ENCODE data around the gene NTHL1.

The NTHL1 gene

DNA sequence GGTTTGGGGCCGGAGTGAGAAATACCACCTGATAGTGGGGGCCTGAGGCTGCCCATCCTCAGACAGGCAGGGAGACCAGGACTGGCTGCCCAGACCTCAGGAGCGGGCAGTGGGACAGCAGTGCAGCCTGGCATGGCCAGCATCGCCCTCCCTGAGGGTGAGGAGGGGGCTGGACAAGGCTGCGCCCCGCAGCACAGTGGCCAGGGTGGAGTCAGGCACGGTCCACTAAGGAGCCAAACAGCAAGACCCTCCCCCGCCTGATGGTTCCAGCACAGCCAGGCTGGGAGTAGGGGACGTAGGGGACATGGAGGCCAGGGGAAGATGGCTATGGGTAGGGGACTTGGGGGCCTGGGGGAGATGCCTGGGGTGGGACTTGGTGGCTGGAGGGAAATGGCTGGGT lies 41.3 kb downstream of the NTHL1 start:
- TF ChIP-seq FOXP2 (optimal IDR thresholded peaks at IDR 0.05; ENCODE audit: borderline replicate concordance, extremely low read depth, extremely low read length, insufficient read depth) (no peak), POLR2AphosphoS5 (IDR thresholded peaks at IDR 0.05; ENCODE audit: low read depth, low read length) (no peak), SIN3A (IDR thresholded peaks at IDR 0.05; ENCODE audit: borderline replicate concordance, insufficient read depth, low read length) (no peak), TAF1 (IDR thresholded peaks at IDR 0.05; ENCODE audit: borderline replicate concordance, insufficient read depth, low read length) (no peak)
- TF ChIP-seq, protein P1, sequence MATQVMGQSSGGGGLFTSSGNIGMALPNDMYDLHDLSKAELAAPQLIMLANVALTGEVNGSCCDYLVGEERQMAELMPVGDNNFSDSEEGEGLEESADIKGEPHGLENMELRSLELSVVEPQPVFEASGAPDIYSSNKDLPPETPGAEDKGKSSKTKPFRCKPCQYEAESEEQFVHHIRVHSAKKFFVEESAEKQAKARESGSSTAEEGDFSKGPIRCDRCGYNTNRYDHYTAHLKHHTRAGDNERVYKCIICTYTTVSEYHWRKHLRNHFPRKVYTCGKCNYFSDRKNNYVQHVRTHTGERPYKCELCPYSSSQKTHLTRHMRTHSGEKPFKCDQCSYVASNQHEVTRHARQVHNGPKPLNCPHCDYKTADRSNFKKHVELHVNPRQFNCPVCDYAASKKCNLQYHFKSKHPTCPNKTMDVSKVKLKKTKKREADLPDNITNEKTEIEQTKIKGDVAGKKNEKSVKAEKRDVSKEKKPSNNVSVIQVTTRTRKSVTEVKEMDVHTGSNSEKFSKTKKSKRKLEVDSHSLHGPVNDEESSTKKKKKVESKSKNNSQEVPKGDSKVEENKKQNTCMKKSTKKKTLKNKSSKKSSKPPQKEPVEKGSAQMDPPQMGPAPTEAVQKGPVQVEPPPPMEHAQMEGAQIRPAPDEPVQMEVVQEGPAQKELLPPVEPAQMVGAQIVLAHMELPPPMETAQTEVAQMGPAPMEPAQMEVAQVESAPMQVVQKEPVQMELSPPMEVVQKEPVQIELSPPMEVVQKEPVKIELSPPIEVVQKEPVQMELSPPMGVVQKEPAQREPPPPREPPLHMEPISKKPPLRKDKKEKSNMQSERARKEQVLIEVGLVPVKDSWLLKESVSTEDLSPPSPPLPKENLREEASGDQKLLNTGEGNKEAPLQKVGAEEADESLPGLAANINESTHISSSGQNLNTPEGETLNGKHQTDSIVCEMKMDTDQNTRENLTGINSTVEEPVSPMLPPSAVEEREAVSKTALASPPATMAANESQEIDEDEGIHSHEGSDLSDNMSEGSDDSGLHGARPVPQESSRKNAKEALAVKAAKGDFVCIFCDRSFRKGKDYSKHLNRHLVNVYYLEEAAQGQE (IDR thresholded peaks at IDR 0.05; ENCODE audit: insufficient read depth in 1 of 2, low read depth in 2 of 2, low read length in 2 of 2) = no peak

DNA sequence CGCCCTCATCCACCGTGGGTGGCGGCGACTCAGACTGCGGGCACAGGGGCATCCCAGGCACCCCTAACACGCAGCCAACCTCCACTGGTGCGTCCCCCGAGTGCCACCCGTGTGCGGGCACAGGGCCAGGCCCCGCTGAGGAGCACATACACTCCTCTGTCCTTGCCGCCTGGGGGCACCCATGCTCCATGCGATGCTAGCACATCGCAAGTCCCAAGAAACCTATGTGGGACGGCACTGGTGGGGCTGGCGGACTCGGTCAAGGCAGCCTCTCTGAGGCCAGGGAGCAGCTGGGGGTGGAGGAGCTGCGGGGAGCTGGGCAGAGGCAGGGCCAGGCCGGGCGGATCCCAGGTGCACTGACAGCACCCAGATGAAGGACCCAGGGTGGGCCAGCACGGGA lies 42.0 kb downstream of the NTHL1 start:
- TF ChIP-seq FOXP2 (optimal IDR thresholded peaks at IDR 0.05; ENCODE audit: borderline replicate concordance, extremely low read depth, extremely low read length, insufficient read depth) = no peak
- no peak for TF ChIP-seq POLR2AphosphoS5 (IDR thresholded peaks at IDR 0.05; ENCODE audit: low read depth, low read length)
- TF ChIP-seq SIN3A (IDR thresholded peaks at IDR 0.05; ENCODE audit: borderline replicate concordance, insufficient read depth, low read length) = no peak
- TF ChIP-seq TAF1 (IDR thresholded peaks at IDR 0.05; ENCODE audit: borderline replicate concordance, insufficient read depth, low read length) = no peak
- TF ChIP-seq, protein P1 (IDR thresholded peaks at IDR 0.05; ENCODE audit: insufficient read depth in 1 of 2, low read depth in 2 of 2, low read length in 2 of 2) = no peak

DNA sequence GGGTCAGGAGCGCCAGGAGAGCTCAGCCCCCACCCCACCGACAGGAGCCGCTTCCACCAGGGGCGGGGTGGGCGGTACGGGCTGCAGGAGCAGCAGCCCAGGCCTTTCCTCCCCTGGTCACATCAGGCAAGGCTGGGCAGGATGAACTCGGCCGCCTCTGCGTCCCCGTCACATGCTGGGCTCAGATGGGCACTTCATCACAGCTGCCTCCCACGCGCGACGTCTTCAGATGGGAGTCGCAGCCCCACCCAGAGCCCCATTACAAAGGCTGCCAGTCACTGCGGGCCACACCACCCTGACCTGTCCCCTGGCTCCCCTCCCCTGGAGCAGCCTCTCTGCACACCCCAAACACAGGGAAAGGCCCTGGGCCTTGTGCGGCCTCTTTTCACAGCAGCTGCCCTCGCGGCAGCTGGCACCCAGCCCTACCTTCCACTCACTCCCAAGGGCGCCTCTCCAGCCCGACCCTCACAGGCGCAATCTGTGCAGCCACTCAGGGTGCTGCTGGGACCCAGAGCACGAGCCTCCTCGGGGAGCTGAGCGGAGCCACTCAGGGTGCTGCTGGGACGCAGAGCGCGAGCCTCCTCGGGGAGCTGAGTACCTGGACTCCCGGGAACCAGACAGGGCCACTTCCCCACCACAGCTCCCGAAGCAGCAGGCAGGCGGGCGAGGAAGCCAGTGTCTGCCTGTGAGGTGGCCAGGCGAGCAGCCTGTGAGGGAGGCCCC lies 42.7 kb downstream of the NTHL1 start:
- TF ChIP-seq FOXP2 (optimal IDR thresholded peaks at IDR 0.05; ENCODE audit: borderline replicate concordance, extremely low read depth, extremely low read length, insufficient read depth) = no peak
- TF ChIP-seq TAF1 (IDR thresholded peaks at IDR 0.05; ENCODE audit: borderline replicate concordance, insufficient read depth, low read length) = no peak
- TF ChIP-seq SIN3A (IDR thresholded peaks at IDR 0.05; ENCODE audit: borderline replicate concordance, insufficient read depth, low read length) = no peak
- TF ChIP-seq, protein P1 (IDR thresholded peaks at IDR 0.05; ENCODE audit: insufficient read depth in 1 of 2, low read depth in 2 of 2, low read length in 2 of 2) = no peak
- TF ChIP-seq POLR2AphosphoS5 (IDR thresholded peaks at IDR 0.05; ENCODE audit: low read depth, low read length) = no peak

DNA sequence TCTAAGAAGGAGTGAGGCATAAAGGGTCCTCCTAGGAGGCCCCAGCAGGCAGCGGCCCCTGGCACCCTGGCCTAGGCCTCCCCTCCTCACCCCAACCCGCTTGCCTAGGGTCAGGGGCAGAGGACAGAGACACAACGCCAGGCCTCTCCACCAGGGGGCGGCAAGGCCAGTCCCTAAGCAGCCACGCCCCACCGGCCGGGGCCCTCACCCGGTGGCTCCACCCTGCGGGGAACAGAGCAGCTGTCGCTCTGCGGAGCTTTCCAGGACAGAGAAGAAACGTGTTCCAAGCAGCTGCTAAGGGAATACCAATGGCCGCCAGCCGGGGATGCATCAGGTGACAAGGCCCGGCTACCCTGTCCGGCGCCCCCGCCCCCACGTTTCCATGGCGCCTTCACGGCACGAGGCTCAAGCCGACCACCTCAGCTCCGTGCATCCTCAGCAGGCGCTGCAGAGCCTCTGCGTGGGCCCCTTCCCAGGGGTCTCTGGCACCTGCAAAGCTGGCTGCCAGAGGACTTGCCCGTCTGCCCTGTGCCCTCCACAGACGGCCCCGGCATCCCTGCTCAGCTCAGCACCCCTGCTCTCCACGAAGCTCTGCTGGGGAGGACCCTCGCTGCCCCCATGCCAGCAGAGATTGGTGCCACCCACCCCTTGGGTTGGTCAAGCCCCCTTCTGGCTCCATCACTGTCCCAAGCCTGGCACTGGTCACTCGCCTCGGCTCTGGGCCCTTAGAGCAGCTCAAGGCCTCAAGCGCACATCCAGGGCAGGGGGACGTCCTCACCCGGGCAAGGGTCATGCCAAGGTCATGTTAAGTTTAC lies 43.6 kb downstream of the NTHL1 start:
- TF ChIP-seq TAF1 (IDR thresholded peaks at IDR 0.05; ENCODE audit: borderline replicate concordance, insufficient read depth, low read length) = no peak
- no peak for TF ChIP-seq POLR2AphosphoS5 (IDR thresholded peaks at IDR 0.05; ENCODE audit: low read depth, low read length)
- TF ChIP-seq, protein P1 (IDR thresholded peaks at IDR 0.05; ENCODE audit: insufficient read depth in 1 of 2, low read depth in 2 of 2, low read length in 2 of 2) = no peak
- no peak for TF ChIP-seq SIN3A (IDR thresholded peaks at IDR 0.05; ENCODE audit: borderline replicate concordance, insufficient read depth, low read length)
- TF ChIP-seq FOXP2 (optimal IDR thresholded peaks at IDR 0.05; ENCODE audit: borderline replicate concordance, extremely low read depth, extremely low read length, insufficient read depth) = no peak
